ENCODE results near the gene SH3D19. TPM values are rescaled to one million over a fixed set of nuclear protein-coding genes. Genes with fewer than 3 reads are reported as not detected.
A peak's percentile ranks its signal among the peaks of the same experiment; 100 is the strongest.

Gene SH3D19
- total and polyA plus RNA-seq, 2 of the 4 experiments (the other 2 are of a cell fraction): 14.4 to 27.2 TPM

DNA sequence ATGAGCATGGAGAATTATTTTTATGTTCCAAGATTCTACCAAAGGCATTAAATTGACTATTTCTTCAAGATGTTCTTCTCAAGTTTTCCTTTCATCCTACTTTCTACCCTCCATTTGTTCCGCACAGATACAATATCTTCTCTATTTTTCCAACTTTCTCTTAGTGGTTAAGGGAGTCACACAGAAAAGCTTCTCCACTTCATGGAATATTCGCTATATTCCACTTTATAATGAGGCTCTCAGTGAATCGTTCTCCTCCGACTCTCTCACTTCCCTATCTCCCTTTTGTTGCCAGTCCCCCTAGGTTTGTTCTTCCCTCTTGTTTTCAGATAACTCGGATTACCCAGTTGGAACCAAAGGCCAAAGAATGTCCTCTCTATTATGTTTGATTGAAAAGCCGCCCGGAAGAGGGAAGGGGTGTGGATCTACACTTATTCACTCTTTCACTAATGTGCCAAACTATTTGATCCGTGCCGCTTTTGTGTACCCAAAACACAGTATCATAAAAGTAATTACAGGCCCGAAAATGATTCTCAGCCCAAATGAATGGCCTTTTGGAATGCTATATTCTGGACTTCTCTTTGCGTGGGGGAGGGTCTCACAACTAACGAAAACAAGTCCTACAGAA is 1.2 kb downstream of the SH3D19 start:
- H4K8ac ChIP-seq (ENCODE audit: low read depth in 2 of 2, low read length in 2 of 2): 0 out of 4 replicates have a peak overlapping the region, but pooled peaks of 1 of the 2 experiments have one; percentile 32
- no peaks in the 10 kb centered on the region for H4K20me1 ChIP-seq (ENCODE audit: insufficient read depth, low read length)
- H2BK120ac ChIP-seq (ENCODE audit: low read depth, low read length): no peak overlapping the region
- no peak overlapping the region for H2BK15ac ChIP-seq (ENCODE audit: low read depth, low read length)
- peak overlapping the region; percentile 82 for H3K4me2 ChIP-seq (ENCODE audit: low read depth, low read length)
- H3K9me1 ChIP-seq (ENCODE audit: insufficient read depth, low read length): no peaks in the 10 kb centered on the region
- intact Hi-C loops (cut with micrococcal nuclease) (loop anchor here (10.0 kb wide), 1 partner anchor 149 kb away; no protein-coding TSS in a partner anchor), dilution Hi-C loops (cut with HindIII; ENCODE audit: low sequenced_read_pairs, unreplicated experiment) (no loop called here), in situ Hi-C loops (cut with MboI; ENCODE audit: low sequenced_read_pairs) (no loop called here)
- H3K9ac ChIP-seq (ENCODE audit: low read depth, low read length): no peak overlapping the region
- POLR2A ChIA-PET (ENCODE audit: unreplicated experiment): interaction anchor here (0.6 kb wide), 1 partner anchor 810 kb away, joined by 3 read pairs; no protein-coding TSS in a partner anchor
- WGBS, 2 experiments (ENCODE audit: extremely low coverage in 2 of 2, insufficient read length in 1 of 2): 0% methylated on average over 1 of the region's 12 CpGs; no CpG with 5 or more reads in 1 of the 2 experiments
- H3K79me1 ChIP-seq (ENCODE audit: low read depth in 1 of 2, low read length in 2 of 2): 0 out of 4 replicates have a peak, but pooled peaks cover 0 to 3% of the 10 kb centered on the region in 2 experiments
- H3K27me3 ChIP-seq (ENCODE audit: control insufficient read depth, insufficient read depth, low read length): no peaks in the 10 kb centered on the region; the same call in 1 of the 2 replicates
- H3K4me3 ChIP-seq (ENCODE audit: insufficient read depth, low read depth, low read length): no peak overlapping the region
- TF ChIP-seq NFE2L2 (IDR thresholded peaks at IDR 0.05; ENCODE audit: low read depth, low read length) (no peak), CHD1 (IDR thresholded peaks at IDR 0.05; ENCODE audit: low read depth, low read length) (no peak), MXI1 (IDR thresholded peaks at IDR 0.05; ENCODE audit: borderline replicate concordance, low read depth, low read length) (no peak), POLR2A (IDR thresholded peaks at IDR 0.05; ENCODE audit: low read depth, low read length) (no peak), RCOR1 (IDR thresholded peaks at IDR 0.05; ENCODE audit: insufficient replicate concordance, low read length) (no peak), SMC3 (IDR thresholded peaks at IDR 0.05; ENCODE audit: low read depth, low read length) (no peak), RAD21 (IDR thresholded peaks at IDR 0.05; ENCODE audit: low read length) (no peak), RFX5 (IDR thresholded peaks at IDR 0.05; ENCODE audit: low read depth, low read length) (no peak), MAFK (IDR thresholded peaks at IDR 0.05; ENCODE audit: low read depth, low read length) (no peak), FOS (IDR thresholded peaks at IDR 0.05; ENCODE audit: low read depth, low read length) (no peak), CEBPB (IDR thresholded peaks at IDR 0.05; ENCODE audit: low read depth, low read length) (no peak), MAZ (IDR thresholded peaks at IDR 0.05; ENCODE audit: borderline replicate concordance, low read depth, low read length) (no peak)
- TF ChIP-seq, protein P1, sequence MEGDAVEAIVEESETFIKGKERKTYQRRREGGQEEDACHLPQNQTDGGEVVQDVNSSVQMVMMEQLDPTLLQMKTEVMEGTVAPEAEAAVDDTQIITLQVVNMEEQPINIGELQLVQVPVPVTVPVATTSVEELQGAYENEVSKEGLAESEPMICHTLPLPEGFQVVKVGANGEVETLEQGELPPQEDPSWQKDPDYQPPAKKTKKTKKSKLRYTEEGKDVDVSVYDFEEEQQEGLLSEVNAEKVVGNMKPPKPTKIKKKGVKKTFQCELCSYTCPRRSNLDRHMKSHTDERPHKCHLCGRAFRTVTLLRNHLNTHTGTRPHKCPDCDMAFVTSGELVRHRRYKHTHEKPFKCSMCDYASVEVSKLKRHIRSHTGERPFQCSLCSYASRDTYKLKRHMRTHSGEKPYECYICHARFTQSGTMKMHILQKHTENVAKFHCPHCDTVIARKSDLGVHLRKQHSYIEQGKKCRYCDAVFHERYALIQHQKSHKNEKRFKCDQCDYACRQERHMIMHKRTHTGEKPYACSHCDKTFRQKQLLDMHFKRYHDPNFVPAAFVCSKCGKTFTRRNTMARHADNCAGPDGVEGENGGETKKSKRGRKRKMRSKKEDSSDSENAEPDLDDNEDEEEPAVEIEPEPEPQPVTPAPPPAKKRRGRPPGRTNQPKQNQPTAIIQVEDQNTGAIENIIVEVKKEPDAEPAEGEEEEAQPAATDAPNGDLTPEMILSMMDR (conservative IDR thresholded peaks at IDR 0.05; ENCODE audit: low read depth, low read length): no peak
- TF ChIP-seq, protein P2, sequence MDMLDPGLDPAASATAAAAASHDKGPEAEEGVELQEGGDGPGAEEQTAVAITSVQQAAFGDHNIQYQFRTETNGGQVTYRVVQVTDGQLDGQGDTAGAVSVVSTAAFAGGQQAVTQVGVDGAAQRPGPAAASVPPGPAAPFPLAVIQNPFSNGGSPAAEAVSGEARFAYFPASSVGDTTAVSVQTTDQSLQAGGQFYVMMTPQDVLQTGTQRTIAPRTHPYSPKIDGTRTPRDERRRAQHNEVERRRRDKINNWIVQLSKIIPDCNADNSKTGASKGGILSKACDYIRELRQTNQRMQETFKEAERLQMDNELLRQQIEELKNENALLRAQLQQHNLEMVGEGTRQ (IDR thresholded peaks at IDR 0.05; ENCODE audit: low read depth, low read length): no peak
- DNase-seq (no peak), ATAC-seq (ENCODE audit: low read depth) (no peak)
- H3K4me1 ChIP-seq (ENCODE audit: control insufficient read depth, insufficient read depth, low read length): no peaks in the 10 kb centered on the region
- no TSS peak for BruUV-seq (replicated peaks)
- H3K18ac ChIP-seq (ENCODE audit: low read depth, low read length): no peak overlapping the region
- H2AK5ac ChIP-seq (ENCODE audit: low read depth, low read length): no peak overlapping the region; the same call in 1 of the 2 replicates
- CTCF ChIA-PET: no interaction called here
- no peak overlapping the region for H4K5ac ChIP-seq (ENCODE audit: low read depth, low read length)
- no peaks in the 10 kb centered on the region for H3K9me3 ChIP-seq (ENCODE audit: control insufficient read depth, insufficient read depth, low read length)
- no peak overlapping the region for H4K91ac ChIP-seq (ENCODE audit: insufficient read depth, low read depth, low read length)
- no peak overlapping the region for H3K56ac ChIP-seq (ENCODE audit: extremely low read depth, insufficient read depth, low read length)
- H3K14ac ChIP-seq (replicated peaks; ENCODE audit: low read depth, low read length): no peak overlapping the region
- no peaks in the 10 kb centered on the region for H3K36me3 ChIP-seq (ENCODE audit: control insufficient read depth, insufficient read depth, low read length)
- H3K4ac ChIP-seq (ENCODE audit: low read depth, low read length): no peak overlapping the region
- no peak overlapping the region for H2BK5ac ChIP-seq (ENCODE audit: low read depth, low read length, poor library complexity, severe bottlenecking)
- no peak overlapping the region for H3K27ac ChIP-seq (ENCODE audit: insufficient read depth, low read length)
- no peak overlapping the region for H2AK9ac ChIP-seq (replicated peaks; ENCODE audit: low read depth, low read length, poor library complexity)
- no peak overlapping the region for H2BK20ac ChIP-seq (ENCODE audit: low read depth, low read length)
- H3K23ac ChIP-seq (ENCODE audit: low read depth, low read length): no peak overlapping the region
- no peak overlapping the region for H2AFZ ChIP-seq (replicated peaks; ENCODE audit: low read length, poor library complexity)
